Uterus (tissue), 2 donors: ENCODE results near the gene AK6.

Source experiments
- POLR2A ChIP-seq, 2 donors: fragments of 450-650 bp; IDR thresholded peaks; one replicate each; pipeline ENCODE4 v1.6.1; 2016; ENCODE audit warnings: antibody characterized with exemption in 2 of 2, mild to moderate bottlenecking in 1 of 2, moderate library complexity in 1 of 2
- TF ChIP-seq, protein P1 (sequence below), 4 experiments: fragments of 200-600 bp in 2 of 4; fragments of 450-650 bp in 2 of 4; sonication (generic) in 2 of 4; IDR thresholded peaks; one replicate each; pipeline ENCODE4 v1.5.1; 2016 to 2019; ENCODE audit warnings: antibody characterized with exemption in 4 of 4, mild to moderate bottlenecking in 2 of 4, moderate library complexity in 1 of 4

DNA sequence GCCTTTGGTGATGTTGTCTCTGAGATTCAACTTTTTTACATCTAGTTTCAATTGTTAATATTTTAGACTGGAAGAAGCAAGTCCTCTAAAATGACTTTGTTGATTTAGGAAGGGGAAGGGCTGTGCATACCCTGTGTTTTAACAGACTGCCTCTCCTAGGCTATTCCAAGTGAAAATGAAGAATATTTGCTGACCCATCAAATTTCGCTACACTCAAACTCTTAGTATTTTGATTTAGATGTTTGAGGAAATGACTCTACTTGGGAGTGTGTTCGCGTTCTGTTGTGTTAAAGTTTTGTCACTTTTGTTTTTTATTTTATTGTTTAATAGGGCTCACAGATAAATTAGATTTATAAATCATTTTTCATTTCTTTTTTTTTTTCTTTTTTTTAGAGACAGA lies 49.2 kb upstream of the AK6 start:
- TF ChIP-seq, protein P1, sequence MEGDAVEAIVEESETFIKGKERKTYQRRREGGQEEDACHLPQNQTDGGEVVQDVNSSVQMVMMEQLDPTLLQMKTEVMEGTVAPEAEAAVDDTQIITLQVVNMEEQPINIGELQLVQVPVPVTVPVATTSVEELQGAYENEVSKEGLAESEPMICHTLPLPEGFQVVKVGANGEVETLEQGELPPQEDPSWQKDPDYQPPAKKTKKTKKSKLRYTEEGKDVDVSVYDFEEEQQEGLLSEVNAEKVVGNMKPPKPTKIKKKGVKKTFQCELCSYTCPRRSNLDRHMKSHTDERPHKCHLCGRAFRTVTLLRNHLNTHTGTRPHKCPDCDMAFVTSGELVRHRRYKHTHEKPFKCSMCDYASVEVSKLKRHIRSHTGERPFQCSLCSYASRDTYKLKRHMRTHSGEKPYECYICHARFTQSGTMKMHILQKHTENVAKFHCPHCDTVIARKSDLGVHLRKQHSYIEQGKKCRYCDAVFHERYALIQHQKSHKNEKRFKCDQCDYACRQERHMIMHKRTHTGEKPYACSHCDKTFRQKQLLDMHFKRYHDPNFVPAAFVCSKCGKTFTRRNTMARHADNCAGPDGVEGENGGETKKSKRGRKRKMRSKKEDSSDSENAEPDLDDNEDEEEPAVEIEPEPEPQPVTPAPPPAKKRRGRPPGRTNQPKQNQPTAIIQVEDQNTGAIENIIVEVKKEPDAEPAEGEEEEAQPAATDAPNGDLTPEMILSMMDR (IDR thresholded peaks at IDR 0.05), result no peak
- TF ChIP-seq POLR2A (IDR thresholded peaks at IDR 0.05), result no peak
